HPDE6-E6E7 (cell line): Measurements from ENCODE around the gene IKZF4.
"Not testable (repeated sequence)": the region's sequence is repeated elsewhere in the genome, so short reads cannot be mapped to it uniquely, and the experiment has no call there.

Source experiments
- DNase-seq: peaks from one replicate; pipeline ENCODE4 v3.0.0; 2011; ENCODE audit warnings: missing footprints; ENCODE audit errors: extremely low spot score

IKZF4 gene

DNA sequence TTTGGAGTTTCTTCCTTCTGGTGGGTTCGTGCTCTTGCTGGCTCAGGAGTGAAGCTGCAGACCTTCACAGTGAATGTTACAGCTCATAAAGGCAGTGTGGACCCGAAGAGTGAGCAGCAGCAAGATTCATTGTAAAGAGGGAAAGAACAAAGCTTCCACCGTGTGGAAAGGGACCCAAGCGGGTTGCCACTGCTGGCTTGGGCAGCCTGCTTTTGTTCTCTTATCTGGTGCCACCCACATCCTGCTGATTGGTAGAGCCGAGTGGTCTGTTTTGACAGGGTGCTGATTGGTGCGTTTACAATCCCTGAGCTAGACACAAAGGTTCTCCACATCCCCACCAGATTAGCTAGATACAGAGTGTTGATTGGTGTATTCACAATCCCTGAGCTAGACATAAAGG is 21.3 kb upstream of the IKZF4 start:
- not testable (repeated sequence) for DNase-seq

DNA sequence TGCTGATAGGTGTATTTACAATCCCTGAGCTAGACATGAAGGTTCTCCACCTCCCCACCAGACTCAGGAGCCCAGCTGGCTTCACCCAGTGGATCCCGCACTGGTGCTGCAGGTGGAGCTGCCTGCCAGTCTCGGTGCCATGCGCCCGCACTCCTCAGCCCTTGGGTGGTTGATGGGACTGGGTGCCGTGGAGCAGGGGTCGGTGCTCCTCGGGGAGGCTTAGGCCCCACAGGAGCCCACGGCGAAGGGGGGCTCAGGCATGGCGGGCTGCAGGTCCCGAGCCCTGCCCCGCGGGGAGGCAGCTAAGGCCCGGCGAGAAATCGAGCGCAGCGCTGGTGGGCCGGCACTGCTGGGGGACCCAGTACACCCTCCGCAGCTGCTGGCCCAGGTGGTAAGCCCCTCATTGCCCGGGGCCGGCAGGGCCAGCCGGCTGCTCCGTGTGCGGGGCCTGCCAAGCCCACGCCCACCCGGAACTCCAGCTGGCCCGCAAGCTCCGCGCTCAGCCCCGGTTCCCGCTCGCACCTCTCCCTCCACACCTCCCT is 20.8 kb upstream of the IKZF4 start:
- not testable (repeated sequence) for DNase-seq

DNA sequence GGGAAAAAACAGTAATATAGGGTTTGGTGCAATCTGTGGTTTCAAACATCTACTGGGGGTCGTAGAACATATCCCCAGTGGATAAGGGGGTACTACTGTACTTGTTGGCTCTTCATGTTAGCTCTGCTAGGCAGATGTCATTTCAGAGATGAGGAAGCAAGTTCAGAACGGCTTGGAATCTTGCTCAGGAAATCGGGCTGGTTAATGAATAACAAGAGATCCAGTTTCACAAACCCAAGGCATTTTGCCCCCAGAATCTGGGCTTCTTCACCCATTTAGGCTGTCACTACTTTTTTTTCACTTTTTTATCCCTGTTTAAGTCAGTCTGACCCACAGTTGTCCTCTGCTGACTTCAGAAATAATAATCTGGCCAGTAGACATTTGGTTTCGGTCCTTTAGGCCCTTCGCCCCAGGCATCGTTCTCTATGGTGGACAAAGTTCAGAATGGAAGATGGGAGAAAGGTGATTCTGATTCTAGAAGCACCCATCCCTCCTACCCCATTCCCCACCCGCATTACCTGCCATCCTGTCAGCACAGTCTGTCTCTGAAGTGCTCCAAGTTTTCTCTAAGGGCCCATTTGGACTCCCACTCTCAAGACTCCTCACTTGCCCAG is 19.2 kb upstream of the IKZF4 start:
- no peak for DNase-seq

DNA sequence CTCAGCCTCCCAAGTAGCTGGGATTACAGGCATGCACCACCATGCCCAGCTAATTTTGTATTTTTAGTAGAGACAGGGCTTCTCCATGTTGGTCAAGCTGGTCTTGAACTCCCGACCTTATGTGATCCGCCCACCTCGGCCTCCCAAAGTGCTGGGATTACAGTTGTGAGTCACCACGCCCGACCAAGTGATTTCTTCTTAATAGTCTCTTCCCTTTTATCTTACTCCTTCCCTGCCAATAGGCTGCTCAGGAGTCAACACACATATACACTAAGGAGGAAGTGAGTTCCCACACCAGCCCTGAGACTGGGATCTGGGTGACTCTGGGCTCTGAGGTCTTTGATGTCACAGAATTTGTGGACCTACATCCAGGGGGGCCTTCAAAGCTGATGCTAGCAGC is 17.5 kb upstream of the IKZF4 start:
- DNase-seq = not testable (repeated sequence)

DNA sequence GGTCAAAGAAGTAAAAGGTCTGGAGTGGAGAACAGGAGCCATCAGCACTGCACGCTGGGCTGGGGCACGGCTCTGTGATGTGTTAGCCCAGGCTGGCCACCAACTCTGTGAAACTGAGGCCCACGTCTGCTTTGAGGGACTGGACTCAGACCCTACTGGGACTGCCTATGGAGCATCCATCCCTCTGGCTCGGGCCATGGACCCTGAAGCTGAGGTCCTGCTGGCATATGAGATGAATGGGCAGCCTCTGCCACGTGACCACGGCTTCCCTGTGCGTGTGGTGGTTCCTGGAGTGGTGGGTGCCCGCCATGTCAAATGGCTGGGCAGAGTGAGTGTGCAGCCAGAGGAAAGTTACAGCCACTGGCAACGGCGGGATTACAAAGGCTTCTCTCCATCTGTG is 16.6 kb upstream of the IKZF4 start:
- DNase-seq = no peak

DNA sequence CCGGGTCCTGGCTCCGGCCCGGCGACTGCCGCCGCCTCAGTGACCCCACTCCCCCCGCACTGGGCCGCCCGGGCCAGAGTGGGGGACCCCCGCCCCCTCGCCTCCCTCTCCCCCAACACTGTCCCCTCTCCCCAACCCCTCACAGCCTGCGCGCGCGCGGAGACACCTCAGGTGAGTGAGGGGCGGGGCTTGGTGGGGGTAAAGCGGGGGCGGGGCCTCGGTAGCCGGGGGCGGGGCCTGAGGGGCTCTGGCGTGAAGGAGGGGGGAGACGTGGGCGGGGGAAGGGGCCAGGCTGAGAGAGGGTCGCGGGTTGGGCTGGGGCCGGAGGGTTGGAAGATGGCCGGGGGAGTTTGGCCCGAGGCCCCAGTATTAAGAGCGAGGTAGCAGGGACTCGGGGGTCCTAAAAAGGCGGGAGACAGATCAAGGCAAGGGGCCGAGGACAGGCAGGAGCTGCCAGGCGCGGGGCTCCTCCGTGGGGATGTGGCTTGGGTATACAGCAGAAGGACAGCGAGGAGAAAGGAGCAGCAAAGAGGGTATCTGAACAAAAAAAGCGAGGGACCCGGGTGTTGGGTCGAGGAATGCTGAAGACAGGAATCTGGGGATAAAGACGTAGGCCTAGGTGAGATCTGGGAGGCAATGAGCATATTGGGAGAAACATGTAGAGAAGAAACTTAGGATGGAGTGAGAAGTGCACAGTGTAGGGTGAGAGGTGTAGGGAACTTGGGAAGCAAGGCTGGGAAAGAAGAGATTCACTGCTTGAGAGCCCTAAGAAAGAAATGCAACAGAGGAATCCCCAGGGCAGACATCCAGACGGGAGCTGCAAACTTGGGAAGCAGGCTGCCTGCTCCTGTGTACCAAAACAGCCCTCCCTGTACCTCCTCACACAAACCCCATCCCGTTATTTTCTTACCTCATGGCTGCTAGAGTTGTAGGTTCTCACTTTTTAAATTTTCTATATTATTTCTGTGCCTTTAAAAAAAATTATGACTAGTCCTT is 13.0 kb upstream of the IKZF4 start:
- peak; percentile 52 for DNase-seq

DNA sequence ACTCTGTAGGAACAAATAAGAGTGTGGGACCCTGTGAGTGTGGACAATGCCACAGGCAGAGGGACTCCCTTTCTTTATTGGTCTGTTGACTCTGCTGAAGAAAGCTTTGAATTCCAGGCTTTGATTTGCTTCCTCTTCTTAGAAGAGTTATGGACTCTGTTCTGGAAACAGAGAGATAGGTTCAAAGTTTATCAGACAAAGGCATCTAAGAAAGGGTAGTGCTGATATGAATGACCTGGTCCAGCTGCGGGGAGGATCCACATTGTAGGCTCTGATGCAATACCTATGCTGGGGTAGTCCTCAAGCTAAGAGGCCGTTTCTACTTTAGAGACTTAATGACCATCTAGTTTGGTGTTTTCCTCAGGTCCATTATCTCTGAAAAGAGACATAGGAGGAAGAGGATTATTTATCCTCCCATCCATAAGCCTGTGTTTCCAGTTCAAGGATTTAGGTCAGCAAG is 10.7 kb upstream of the IKZF4 start:
- no peak for DNase-seq

DNA sequence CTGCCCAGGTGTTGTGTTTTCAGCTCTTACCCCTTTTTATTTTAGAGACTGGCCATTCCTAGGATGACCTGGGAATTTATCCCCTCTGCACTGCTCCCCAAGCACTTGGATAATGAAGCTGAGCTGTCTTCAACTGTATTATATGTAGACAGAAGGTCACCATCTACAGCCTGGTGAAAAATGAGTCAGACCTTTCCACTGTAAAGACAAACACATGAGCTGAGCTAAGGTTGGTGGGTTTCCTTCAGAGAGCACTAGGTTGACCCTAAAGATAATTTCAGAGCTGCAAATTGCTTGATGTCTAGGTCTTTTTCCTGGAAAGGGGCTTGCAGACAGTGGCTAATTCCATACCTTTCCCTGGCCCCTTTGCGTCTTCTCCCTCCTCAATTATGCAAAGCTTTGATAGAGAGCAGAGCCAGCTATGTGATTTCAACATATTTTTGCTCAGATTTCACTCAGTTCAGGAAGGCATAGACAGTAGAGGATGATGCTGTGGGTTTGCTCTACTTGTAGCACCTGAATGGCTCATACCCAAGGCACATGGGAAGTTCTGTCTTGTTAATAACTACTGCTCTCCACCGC is 9.2 kb upstream of the IKZF4 start:
- no peak for DNase-seq

DNA sequence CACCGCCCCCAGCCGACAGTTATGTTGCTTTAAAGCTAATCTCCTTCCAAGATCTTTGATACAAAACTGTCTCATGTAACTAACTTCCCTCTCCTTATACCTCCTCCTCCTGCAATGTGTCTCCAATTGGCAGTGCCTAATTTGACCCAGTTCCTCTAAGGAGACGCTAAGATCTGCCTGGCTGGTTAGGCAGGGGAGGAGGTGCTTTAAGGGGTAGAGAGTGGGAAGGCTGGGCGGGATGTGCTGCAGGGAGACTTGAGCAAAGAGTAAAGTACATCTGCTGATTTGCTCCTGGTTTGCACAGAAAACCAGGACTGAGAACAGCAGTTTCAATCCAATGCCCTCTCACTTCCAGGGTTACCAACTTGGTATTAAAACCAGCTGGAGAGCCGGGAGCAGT is 7.4 kb upstream of the IKZF4 start:
- DNase-seq = no peak

DNA sequence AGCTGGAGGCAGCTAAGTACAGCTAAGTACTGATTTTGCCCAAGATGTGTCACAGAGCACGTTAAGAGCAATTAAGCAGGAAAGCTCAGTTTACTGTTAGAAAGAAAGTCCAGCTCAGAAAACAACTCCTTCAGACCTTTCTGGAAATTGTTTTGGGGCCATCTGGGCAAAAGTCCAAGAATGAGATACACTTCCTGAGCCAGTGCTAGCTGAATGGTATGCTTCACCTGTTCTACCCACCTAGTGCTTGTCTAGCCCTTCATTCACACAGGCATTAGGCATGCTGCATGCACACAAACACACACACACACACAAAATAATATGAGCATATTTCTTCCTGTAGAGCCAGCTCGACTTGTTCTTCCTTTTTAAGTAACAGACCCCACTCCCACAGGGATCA is 6.6 kb upstream of the IKZF4 start:
- no peak for DNase-seq

DNA sequence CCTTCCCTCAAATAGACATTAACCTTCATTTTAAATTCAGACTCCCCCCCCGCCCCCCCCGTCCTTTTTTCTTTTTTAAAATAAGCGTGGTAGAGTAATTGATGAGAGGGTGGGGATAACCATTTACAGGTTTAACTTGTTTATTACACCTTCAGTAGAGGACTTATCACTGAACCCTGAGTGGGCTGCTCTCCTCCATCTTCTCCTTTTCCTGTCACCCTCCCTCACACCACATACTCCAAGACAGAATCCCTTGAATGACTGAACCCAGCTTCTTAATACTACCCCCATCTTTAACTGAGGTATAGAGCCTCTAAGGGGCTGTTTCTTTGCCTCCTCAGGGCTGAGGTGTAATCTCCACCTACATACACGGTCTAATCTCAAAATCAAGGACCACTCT is 3.7 kb upstream of the IKZF4 start:
- DNase-seq = no peak

DNA sequence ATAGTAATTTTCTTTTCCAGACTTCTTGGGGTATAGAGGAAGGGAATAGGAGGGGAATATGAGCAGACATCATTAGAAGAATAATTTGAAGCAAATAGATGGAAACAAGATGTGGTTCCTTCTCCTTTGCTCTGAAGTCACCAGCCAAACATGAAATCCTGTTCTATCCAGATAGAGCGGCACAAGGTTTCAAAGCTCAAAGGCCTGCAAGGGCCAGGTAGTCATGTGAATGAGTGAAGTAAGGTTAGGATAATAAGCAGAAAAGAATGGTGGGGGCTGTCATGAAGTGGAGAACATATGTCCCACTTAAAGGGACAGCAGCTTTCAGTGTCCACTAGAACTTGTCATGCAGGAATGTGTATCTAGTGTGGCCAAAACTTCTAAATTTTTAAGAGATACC is 2.5 kb upstream of the IKZF4 start:
- no peak for DNase-seq

DNA sequence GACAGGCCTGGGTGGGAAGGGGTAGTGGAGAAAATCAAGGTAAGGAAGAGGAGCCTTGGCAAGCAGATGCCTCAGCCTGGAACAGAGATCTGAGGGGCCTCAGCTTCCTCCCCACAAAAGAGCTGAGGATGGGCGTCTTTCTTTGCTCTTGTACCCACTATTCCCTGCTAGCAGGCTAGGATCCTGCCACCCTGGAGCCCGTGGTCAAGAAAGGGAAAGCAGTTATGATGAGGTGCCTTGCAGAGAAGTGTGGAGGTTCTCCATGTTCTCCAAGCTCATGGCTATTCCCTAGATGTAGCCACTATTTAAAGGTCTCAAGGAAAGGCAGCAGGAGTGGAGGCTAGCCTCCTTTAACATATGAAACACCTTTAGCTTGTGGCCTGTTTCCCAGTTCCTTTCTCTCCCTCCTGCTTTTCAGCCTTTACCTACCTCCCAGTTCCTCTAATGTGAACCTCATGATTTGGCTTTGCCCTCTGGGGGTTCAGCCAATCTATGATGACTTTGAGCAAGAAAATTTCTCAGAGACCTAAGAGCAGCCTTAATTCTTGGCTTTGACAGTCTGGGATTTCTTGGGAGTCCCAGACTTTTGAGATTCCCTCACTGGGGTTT is 1.1 kb downstream of the IKZF4 start:
- no peak for DNase-seq

DNA sequence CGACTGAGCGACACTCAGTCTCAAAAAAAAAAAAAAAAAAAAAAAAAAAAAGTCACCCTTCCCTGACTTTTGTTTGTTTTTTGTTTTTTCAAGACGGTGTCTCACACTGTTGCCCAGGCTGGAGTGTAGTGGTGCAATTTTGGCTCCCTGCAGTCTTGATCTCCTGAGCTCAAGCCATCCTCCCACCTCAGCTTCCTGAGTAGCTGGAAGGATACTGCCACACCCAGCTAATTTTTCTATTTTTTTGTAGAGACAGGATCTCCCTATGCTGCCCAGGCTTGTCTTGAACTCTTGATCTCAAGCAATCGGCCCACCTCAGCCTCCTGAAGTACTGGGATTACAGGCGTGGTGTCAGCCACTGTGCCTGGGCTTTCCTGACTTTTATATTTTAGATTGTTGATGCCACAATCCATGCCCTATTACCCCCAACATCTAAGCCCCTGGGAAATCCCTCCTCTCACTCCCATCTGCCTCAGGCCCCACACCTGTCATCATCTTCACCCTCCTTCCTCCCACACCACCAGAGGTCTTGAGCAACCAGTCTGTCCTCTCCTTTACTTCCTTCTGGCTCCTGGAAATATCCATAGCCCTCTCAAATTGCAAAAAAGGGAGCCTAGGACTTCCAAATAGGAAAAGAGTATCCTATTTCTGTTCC is 7.8 kb downstream of the IKZF4 start:
- DNase-seq = peak; percentile 28

DNA sequence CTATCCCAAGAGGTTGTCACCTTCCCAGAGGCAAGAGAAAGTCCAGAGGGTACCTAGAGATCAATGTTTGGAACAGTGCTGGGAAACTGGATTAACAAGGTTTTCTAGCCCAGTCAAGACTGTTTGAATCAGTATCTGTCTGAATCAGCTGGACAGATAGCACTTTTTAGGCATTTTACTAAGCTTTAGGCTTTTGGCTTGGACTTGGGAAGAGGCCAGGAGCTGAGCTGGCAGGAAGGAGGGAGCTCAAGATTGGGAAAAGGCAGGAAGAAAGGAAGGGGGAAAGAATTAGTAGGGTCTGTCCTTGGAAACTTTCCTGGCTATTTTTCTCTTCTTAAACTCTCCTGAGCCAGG is 8.3 kb downstream of the IKZF4 start:
- no peak for DNase-seq

DNA sequence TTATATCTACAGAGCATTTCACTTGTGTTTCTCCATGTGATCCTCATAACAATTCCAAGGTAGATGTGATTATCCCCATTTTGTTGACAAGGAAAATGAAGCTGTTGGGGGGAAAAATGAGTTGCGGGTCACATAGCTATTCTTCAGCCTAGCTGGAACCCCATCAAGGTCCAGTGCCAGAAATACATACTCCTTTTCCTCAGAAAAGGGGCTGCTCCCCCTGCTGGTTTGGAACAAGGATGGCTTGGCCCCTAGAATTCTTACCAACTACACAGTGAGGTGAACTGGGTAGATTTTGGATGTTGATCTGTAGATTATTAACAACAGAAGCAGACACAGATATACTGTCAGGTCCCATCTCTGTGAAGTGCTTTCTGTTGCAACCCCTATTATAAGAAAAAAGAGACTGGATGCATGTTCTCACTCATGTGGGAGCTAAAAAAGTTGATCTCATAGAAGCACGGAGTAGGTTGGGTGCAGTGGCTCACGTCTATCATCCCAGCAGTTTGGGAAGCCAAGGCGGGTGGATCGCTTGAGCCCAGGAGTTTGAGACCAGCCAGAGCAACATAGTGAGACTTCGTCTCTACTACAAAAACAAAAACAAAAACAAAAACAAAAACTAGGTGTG is 8.9 kb downstream of the IKZF4 start:
- peak; percentile 52 for DNase-seq

DNA sequence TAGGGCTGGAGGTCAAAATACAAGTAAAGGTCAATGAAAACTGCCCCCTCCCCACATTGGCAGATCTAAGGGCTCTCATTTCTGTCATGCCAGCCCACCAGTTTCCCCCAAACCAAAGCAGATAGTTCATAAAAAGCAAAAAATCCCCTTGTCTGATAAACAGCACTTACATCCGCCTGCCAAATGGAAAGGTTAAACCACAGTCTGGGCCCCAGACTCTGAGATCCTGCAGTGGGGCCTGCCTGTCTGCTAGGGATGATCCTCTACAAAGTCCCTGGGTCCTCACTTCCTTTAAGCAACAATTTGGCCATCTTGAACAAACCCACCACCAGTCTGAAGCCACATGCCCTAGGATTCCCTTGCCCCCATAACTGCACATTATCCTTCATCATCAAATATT is 11.1 kb downstream of the IKZF4 start:
- no peak for DNase-seq

DNA sequence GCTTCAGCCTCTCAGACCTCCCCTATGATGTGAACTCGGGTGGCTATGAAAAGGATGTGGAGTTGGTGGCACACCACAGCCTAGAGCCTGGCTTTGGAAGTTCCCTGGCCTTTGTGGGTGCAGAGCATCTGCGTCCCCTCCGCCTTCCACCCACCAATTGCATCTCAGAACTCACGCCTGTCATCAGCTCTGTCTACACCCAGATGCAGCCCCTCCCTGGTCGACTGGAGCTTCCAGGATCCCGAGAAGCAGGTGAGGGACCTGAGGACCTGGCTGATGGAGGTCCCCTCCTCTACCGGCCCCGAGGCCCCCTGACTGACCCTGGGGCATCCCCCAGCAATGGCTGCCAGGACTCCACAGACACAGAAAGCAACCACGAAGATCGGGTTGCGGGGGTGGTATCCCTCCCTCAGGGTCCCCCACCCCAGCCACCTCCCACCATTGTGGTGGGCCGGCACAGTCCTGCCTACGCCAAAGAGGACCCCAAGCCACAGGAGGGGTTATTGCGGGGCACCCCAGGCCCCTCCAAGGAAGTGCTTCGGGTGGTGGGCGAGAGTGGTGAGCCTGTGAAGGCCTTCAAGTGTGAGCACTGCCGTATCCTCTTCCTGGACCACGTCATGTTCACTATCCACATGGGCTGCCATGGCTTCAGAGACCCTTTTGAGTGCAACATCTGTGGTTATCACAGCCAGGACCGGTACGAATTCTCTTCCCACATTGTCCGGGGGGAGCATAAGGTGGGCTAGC is 13.9 kb downstream of the IKZF4 start:
- no peak for DNase-seq

DNA sequence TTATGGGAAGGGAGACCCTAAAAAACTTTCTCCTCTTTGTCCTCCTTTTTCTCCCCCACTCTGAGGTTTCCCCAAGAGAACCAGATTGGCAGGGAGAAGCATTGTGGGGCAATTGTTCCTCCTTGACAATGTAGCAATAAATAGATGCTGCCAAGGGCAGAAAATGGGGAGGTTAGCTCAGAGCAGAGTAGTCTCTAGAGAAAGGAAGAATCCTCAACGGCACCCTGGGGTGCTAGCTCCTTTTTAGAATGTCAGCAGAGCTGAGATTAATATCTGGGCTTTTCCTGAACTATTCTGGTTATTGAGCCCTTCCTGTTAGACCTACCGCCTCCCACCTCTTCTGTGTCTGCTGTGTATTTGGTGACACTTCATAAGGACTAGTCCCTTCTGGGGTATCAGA is 16.3 kb downstream of the IKZF4 start:
- DNase-seq = no peak

DNA sequence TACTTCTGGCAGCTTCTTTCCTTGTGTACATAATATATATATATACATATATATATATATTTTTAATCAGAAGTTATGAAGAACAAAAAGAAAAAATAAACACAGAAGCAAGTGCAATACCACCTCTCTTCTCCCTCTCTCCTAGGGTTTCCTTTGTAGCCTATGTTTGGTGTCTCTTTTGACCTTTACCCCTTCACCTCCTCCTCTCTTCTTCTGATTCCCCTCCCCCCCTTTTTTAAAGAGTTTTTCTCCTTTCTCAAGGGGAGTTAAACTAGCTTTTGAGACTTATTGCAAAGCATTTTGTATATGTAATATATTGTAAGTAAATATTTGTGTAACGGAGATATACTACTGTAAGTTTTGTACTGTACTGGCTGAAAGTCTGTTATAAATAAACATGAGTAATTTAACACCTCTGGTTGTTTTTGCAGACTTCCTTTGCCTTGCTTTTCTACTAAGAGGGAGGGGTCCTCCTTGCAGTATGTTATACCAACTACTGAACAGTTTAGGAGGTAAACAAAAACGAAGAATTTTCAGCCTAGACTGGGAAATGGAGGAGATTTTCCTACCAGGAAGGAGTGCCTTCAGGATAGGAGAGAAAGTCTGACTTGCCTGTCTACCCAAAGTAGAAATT is 17.3 kb downstream of the IKZF4 start:
- no peak for DNase-seq
